PFSK-1 (cell line): ENCODE data around the gene TMTC2.

Experiments
- POLR2AphosphoS5 ChIP-seq: IDR thresholded peaks from 2 replicates; pipeline ENCODE4 v1.6.1; 2012; ENCODE audit warnings: low read depth, mild to moderate bottlenecking, control low read depth, low read length, moderate library complexity
- REST ChIP-seq, 2 experiments: IDR thresholded peaks; 2 replicates each; pipeline versions ENCODE4 v1.6.1 to v1.8.0; 2011 to 2012; ENCODE audit warnings: low read depth in 2 of 2, low read length in 2 of 2, control low read depth in 1 of 2, inconsistent platforms in 1 of 2, mild to moderate bottlenecking in 1 of 2, moderate library complexity in 1 of 2; ENCODE audit not compliant: insufficient read depth in 1 of 2
- SIN3A ChIP-seq: IDR thresholded peaks from 2 replicates; pipeline ENCODE4 v1.6.1; 2012; ENCODE audit warnings: mild to moderate bottlenecking, low read length, moderate library complexity, borderline replicate concordance; ENCODE audit not compliant: insufficient read depth

GRCh38 chr12:82673698-82674097 lies 13.0 kb upstream of the TMTC2 start:
- TF ChIP-seq REST (IDR thresholded peaks at IDR 0.05; ENCODE audit: insufficient read depth in 1 of 2, low read depth in 2 of 2, low read length in 2 of 2) (no peak), SIN3A (no peak), POLR2AphosphoS5 (no peak)
